ENCODE measurements around the gene RUNX1. TPM values are rescaled to one million over a fixed set of nuclear protein-coding genes. Genes with fewer than 3 reads are reported as not detected.

Gene RUNX1
- total and polyA plus RNA-seq, 2 of the 13 experiments (the other 11 are each of a cell fraction or from before 2014, with no cell fraction given): 5.4 to 6.4 TPM

DNA sequence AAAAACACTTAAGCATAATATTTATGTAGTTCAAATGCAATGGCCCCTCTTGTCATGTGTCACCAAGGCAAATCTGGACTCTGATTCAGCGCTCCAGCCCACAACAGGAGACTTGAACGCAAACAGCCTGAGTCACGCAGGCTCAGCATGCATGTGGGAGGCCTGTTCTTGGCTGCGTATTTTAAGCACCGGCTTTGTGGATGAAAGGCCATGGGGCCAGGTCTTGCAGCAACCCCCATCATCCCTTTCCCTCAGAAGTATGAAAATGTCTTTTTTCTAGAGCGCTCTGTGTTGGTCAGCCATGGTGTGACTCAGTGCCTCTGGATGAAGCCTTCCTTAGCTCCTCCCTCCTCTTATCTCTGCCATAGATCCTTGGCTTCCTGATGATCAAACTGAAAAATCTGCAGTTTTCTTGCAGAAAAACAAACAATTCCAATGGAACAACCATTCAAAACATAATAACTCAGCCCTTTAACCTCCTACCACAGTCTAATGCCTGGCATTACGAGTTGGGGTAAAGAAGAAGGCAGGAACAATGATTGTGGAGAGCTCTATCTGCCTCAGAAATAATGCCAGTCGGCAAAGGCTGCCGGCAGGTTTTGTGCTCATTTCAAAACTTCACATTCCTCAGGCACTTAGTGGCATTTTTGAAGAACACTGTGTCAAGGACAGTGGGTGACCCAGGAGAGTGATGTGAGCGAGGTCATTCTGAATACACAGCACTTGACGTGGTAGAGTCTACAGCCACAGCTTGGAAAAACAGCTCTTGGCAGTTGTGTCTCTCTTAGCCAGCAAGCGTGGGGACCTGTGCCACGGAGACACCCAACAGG is 212.8 kb downstream of the RUNX1 start (continued):
- TF ChIP-seq, protein P1, sequence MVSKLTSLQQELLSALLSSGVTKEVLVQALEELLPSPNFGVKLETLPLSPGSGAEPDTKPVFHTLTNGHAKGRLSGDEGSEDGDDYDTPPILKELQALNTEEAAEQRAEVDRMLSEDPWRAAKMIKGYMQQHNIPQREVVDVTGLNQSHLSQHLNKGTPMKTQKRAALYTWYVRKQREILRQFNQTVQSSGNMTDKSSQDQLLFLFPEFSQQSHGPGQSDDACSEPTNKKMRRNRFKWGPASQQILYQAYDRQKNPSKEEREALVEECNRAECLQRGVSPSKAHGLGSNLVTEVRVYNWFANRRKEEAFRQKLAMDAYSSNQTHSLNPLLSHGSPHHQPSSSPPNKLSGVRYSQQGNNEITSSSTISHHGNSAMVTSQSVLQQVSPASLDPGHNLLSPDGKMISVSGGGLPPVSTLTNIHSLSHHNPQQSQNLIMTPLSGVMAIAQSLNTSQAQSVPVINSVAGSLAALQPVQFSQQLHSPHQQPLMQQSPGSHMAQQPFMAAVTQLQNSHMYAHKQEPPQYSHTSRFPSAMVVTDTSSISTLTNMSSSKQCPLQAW (CRISPR knock-in tag; IDR thresholded peaks at IDR 0.05): 0 out of 2 replicates have a peak, but pooled peaks have one; percentile 19
- no peak for TF ChIP-seq ZNF709 (CRISPR knock-in tag; IDR thresholded peaks at IDR 0.05)
- TF ChIP-seq, protein P2, sequence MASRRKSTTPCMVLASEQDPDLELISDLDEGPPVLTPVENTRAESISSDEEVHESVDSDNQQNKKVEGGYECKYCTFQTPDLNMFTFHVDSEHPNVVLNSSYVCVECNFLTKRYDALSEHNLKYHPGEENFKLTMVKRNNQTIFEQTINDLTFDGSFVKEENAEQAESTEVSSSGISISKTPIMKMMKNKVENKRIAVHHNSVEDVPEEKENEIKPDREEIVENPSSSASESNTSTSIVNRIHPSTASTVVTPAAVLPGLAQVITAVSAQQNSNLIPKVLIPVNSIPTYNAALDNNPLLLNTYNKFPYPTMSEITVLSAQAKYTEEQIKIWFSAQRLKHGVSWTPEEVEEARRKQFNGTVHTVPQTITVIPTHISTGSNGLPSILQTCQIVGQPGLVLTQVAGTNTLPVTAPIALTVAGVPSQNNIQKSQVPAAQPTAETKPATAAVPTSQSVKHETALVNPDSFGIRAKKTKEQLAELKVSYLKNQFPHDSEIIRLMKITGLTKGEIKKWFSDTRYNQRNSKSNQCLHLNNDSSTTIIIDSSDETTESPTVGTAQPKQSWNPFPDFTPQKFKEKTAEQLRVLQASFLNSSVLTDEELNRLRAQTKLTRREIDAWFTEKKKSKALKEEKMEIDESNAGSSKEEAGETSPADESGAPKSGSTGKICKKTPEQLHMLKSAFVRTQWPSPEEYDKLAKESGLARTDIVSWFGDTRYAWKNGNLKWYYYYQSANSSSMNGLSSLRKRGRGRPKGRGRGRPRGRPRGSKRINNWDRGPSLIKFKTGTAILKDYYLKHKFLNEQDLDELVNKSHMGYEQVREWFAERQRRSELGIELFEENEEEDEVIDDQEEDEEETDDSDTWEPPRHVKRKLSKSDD (CRISPR knock-in tag; IDR thresholded peaks at IDR 0.05; ENCODE audit: low read depth): no peak
- TF ChIP-seq KDM3A (CRISPR knock-in tag; IDR thresholded peaks at IDR 0.05; ENCODE audit: low read depth): no peak
- no peak for TF ChIP-seq ZBTB1 (CRISPR knock-in tag; IDR thresholded peaks at IDR 0.05; ENCODE audit: borderline replicate concordance)
- no peak for TF ChIP-seq FOXK2 (IDR thresholded peaks at IDR 0.05)
- peak; percentile 41; the same call in 1 of the 2 replicates for TF ChIP-seq ZNF292 (CRISPR knock-in tag; IDR thresholded peaks at IDR 0.05; ENCODE audit: borderline replicate concordance, low read depth)
- no peak for TF ChIP-seq ZNF138 (CRISPR knock-in tag; IDR thresholded peaks at IDR 0.05; ENCODE audit: low read depth)
- no peak for TF ChIP-seq ZBTB38 (CRISPR knock-in tag; IDR thresholded peaks at IDR 0.05)
- TF ChIP-seq ZNF878 (CRISPR knock-in tag; IDR thresholded peaks at IDR 0.05): no peak
- TF ChIP-seq GPN1 (CRISPR knock-in tag; IDR thresholded peaks at IDR 0.05; ENCODE audit: borderline replicate concordance): no peak
- TF ChIP-seq CREB1 (IDR thresholded peaks at IDR 0.05): peak; percentile 62
- TF ChIP-seq CREB1 (CRISPR knock-in tag; IDR thresholded peaks at IDR 0.05): no peak
- no peak for TF ChIP-seq ZNF781 (CRISPR knock-in tag; IDR thresholded peaks at IDR 0.05; ENCODE audit: borderline replicate concordance, not compliant biosample characterization)
- TF ChIP-seq ZNF431 (CRISPR knock-in tag; IDR thresholded peaks at IDR 0.05; ENCODE audit: borderline replicate concordance, low read depth): no peak; the same call in 1 of the 2 replicates
- TF ChIP-seq ZNF891 (CRISPR knock-in tag; IDR thresholded peaks at IDR 0.05): no peak
- no peak for TF ChIP-seq ZNF343 (CRISPR knock-in tag; IDR thresholded peaks at IDR 0.05)
- TF ChIP-seq ZSCAN30 (CRISPR knock-in tag; IDR thresholded peaks at IDR 0.05): no peak
- TF ChIP-seq CCAR2 (optimal IDR thresholded peaks at IDR 0.05; ENCODE audit: low read depth, low read length): no peak
- TF ChIP-seq ATM (IDR thresholded peaks at IDR 0.05; ENCODE audit: borderline replicate concordance): no peak
- TF ChIP-seq, protein P3, sequence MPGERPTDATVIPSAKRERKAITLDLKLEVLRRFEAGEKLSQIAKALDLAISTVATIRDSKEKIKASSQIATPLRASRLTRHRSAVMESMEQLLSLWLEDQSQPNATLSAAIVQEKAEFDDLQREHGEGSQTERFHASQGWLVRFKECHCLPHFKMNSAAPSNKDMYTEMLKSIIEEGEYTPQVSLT (CRISPR knock-in tag; IDR thresholded peaks at IDR 0.05; ENCODE audit: borderline replicate concordance, low read depth): no peak
- peak; percentile 40; the same call in 1 of the 2 replicates for TF ChIP-seq ZNF547 (CRISPR knock-in tag; IDR thresholded peaks at IDR 0.05)
- peak; percentile 27; the same call in 1 of the 2 replicates for TF ChIP-seq ZNF230 (CRISPR knock-in tag; IDR thresholded peaks at IDR 0.05)
- TF ChIP-seq, protein P4, sequence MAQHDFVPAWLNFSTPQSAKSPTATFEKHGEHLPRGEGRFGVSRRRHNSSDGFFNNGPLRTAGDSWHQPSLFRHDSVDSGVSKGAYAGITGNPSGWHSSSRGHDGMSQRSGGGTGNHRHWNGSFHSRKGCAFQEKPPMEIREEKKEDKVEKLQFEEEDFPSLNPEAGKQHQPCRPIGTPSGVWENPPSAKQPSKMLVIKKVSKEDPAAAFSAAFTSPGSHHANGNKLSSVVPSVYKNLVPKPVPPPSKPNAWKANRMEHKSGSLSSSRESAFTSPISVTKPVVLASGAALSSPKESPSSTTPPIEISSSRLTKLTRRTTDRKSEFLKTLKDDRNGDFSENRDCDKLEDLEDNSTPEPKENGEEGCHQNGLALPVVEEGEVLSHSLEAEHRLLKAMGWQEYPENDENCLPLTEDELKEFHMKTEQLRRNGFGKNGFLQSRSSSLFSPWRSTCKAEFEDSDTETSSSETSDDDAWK (CRISPR knock-in tag; IDR thresholded peaks at IDR 0.05): no peak
- no peak for TF ChIP-seq SUZ12 (IDR thresholded peaks at IDR 0.05; ENCODE audit: low read depth, low read length)

All from HepG2 (cell line).